ENCODE data around the gene EIPR1.
A peak's percentile ranks its signal among the peaks of the same experiment; 100 is the strongest.

Gene EIPR1

DNA sequence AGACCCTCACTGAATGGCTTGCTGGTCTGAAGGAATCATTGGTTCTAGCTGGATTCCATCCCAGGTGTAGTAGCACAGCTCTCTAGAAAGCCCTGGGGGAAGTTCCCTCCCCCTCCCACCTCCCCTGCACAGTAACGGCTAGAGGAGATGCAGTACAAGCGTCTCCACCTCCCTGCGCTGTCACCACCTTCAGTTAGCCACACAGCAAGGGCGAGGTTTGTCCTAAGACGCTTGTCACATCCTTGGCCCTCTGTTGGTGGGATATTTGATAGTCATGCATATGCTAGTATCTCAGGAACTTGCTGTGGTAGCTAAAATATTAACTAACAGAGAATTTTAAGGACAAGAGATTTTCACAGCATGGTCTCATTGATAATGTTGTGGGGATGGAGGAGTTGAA lies 21.2 kb upstream of the EIPR1 start:
- Histone ChIP-seq H3K4me1 (ENCODE audit: control insufficient read depth, insufficient read depth, low read length) (no peaks in the 10 kb centered on the region), H3K36me3 (ENCODE audit: control insufficient read depth, insufficient read depth, low read length) (peaks cover 3% of the 10 kb centered on the region), H3K4me3 (ENCODE audit: low read length) (no peak overlapping the region), H3K27me3 (ENCODE audit: control insufficient read depth, insufficient read depth, low read length) (no peaks in the 10 kb centered on the region), H3K9me3 (ENCODE audit: control insufficient read depth, low read length) (peaks cover 4% of the 10 kb centered on the region), H3K9ac (ENCODE audit: low read length) (no peak overlapping the region)

DNA sequence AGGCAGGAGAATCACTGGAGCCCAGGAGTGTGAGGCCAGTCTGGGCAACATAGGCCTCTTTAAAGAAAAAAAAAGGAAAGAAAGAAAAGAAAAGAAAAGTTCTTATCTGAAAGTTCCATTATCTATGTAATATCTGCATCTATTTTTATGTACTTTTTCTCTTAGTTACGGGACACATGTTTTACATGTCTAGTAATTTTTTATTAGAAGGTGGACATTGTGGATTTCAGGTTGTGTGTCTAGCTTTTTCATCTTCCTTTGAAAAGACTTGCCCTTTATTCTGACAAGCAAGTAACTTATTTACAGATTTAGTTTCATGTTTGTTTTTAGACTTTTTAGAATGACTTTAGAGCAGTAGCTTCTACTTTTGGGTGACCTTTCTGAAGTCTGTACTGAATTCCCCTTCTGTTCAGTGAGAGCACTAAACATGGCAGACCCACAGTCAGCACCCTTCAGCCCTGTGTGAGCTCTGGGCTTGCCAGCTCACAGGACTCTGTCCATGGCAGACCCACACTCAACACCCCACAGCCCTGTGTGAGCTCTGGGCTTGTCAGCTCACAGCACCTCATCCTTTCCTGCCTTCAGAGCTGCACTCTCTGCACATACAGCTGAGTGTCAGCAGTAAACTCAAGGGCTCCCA lies 19.4 kb upstream of the EIPR1 start:
- Histone ChIP-seq H3K4me3 (ENCODE audit: low read length) (no peak overlapping the region), H3K9me3 (ENCODE audit: control insufficient read depth, low read length) (peaks cover 4% of the 10 kb centered on the region), H3K9ac (ENCODE audit: low read length) (no peak overlapping the region), H3K4me1 (ENCODE audit: control insufficient read depth, insufficient read depth, low read length) (no peaks in the 10 kb centered on the region), H3K36me3 (ENCODE audit: control insufficient read depth, insufficient read depth, low read length) (peaks cover 3% of the 10 kb centered on the region), H3K27me3 (ENCODE audit: control insufficient read depth, insufficient read depth, low read length) (no peaks in the 10 kb centered on the region)

DNA sequence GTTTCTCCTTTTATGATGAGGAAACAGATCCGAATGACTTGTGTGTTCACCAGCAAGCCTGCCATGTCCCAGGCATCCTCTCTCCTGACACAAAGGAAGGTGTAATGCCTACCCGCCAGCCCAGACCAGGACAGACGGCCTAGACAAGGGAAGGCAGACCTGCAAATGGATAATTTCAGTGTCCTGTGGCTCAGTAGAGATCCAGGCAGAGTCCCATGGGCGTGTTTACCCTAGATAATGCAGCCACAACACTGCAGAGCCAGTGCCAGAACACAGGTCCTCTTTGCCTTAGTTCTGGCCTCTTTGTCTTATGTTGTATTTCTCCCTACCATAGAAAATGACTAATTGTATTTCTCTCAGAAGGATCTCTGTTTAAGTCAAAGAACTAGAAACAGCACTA lies 14.6 kb upstream of the EIPR1 start:
- Histone ChIP-seq H3K4me3 (ENCODE audit: low read length) (no peak overlapping the region), H3K9me3 (ENCODE audit: control insufficient read depth, low read length) (peaks cover 4% of the 10 kb centered on the region), H3K27me3 (ENCODE audit: control insufficient read depth, insufficient read depth, low read length) (no peaks in the 10 kb centered on the region), H3K9ac (ENCODE audit: low read length) (no peak overlapping the region), H3K36me3 (ENCODE audit: control insufficient read depth, insufficient read depth, low read length) (peaks cover 6% of the 10 kb centered on the region), H3K4me1 (ENCODE audit: control insufficient read depth, insufficient read depth, low read length) (no peaks in the 10 kb centered on the region)

DNA sequence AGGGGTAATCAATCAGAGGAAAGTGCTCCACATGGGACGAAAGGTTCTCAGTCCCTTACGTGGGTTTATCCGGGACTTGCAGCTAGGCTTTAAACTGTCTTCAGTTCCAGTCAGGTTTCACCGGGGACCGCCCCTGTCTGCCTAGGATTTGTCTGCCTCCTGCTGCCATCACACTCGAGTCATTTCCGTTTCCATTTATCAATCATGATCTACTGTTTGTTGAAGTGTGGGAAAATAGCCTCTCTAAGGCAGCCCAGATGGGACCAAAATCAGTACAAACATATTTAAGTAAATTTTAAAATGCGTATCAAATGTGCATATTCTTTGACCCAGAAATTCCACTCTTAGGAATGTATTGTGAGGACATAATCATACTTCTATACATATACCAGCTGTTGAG lies 12.4 kb upstream of the EIPR1 start:
- H3K36me3 ChIP-seq (ENCODE audit: control insufficient read depth, insufficient read depth, low read length), result peaks cover 6% of the 10 kb centered on the region

DNA sequence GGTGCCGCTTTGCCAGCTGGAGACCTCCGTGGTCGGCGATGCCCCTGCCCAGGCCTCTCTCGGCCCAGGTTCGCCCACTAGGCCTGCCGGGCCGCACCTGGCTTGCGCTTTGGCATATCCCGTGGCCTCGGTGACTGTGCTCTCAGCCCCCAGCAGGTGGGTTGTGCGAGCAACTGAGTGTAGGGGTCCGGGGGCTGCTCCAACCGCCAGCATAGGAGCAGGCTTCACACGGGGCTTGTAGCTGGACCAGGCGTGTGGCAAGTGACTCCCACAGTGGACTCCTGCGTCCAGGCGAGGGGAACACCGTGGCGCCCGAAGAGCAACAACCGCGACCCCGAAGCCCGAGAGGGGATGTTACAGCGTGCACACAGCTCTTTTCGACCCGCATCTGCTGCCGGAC lies 11.6 kb upstream of the EIPR1 start:
- no peaks in the 10 kb centered on the region for H3K9me3 ChIP-seq (ENCODE audit: control insufficient read depth, low read length)
- H3K36me3 ChIP-seq (ENCODE audit: control insufficient read depth, insufficient read depth, low read length), result peaks cover 6% of the 10 kb centered on the region
- no peaks in the 10 kb centered on the region for H3K27me3 ChIP-seq (ENCODE audit: control insufficient read depth, insufficient read depth, low read length)
- H3K4me3 ChIP-seq (ENCODE audit: low read length), result no peak overlapping the region
- no peak overlapping the region for H3K9ac ChIP-seq (ENCODE audit: low read length)
- H3K4me1 ChIP-seq (ENCODE audit: control insufficient read depth, insufficient read depth, low read length), result no peaks in the 10 kb centered on the region

More for the DNA sequence above, 12.4 kb upstream of the EIPR1 start:
- H3K9me3 ChIP-seq (ENCODE audit: control insufficient read depth, low read length), result no peaks in the 10 kb centered on the region
- no peaks in the 10 kb centered on the region for H3K4me1 ChIP-seq (ENCODE audit: control insufficient read depth, insufficient read depth, low read length)
- H3K9ac ChIP-seq (ENCODE audit: low read length), result no peak overlapping the region
- H3K27me3 ChIP-seq (ENCODE audit: control insufficient read depth, insufficient read depth, low read length), result no peaks in the 10 kb centered on the region
- H3K4me3 ChIP-seq (ENCODE audit: low read length), result no peak overlapping the region

DNA sequence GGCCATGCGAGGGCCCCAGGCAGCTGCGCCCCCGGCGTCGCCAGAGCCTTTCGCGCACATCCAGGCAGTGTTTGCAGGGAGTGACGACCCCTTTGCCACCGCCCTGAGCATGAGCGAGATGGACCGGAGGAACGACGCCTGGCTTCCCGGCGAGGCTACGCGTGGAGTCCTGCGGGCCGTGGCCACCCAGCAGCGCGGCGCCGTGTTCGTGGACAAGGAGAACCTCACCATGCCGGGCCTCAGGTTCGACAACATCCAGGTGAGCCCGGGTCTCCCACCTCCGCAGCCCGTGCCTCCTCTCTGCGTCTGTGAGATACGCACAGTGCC lies 10.8 kb upstream of the EIPR1 start:
- Histone ChIP-seq H3K4me1 (ENCODE audit: control insufficient read depth, insufficient read depth, low read length) (no peaks in the 10 kb centered on the region), H3K4me3 (ENCODE audit: low read length) (no peak overlapping the region), H3K9ac (ENCODE audit: low read length) (no peak overlapping the region), H3K36me3 (ENCODE audit: control insufficient read depth, insufficient read depth, low read length) (peaks cover 6% of the 10 kb centered on the region), H3K27me3 (ENCODE audit: control insufficient read depth, insufficient read depth, low read length) (no peaks in the 10 kb centered on the region), H3K9me3 (ENCODE audit: control insufficient read depth, low read length) (no peaks in the 10 kb centered on the region)

DNA sequence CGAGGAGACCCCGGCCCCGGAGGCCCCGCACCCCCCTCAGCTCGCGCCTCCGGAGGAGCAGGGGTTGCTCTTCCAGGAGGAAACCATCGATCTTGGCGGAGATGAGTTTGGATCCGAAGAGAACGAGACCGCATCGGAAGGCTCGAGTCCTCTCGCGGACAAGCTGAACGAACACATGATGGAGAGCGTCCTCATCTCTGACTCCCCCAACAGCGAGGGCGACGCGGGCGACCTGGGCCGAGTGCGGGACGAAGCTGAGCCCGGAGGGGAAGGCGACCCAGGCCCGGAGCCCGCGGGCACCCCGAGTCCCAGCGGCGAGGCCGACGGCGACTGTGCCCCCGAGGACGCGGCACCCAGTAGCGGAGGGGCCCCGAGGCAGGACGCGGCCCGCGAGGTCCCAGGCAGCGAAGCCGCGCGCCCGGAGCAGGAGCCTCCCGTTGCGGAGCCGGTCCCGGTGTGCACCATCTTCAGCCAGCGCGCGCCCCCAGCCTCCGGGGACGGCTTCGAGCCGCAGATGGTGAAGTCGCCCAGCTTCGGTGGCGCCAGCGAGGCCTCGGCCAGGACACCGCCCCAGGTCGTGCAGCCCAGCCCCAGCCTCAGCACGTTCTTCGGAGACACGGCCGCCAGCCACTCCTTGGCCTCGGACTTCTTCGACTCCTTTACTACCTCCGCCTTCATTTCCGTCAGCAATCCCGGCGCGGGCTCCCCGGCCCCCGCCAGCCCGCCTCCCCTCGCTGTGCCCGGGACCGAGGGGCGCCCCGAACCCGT lies 10.2 kb upstream of the EIPR1 start:
- H3K4me3 ChIP-seq (ENCODE audit: low read length), result no peak overlapping the region
- no peaks in the 10 kb centered on the region for H3K9me3 ChIP-seq (ENCODE audit: control insufficient read depth, low read length)
- no peaks in the 10 kb centered on the region for H3K27me3 ChIP-seq (ENCODE audit: control insufficient read depth, insufficient read depth, low read length)
- no peak overlapping the region for H3K9ac ChIP-seq (ENCODE audit: low read length)
- no peaks in the 10 kb centered on the region for H3K4me1 ChIP-seq (ENCODE audit: control insufficient read depth, insufficient read depth, low read length)
- H3K36me3 ChIP-seq (ENCODE audit: control insufficient read depth, insufficient read depth, low read length), result peaks cover 6% of the 10 kb centered on the region

DNA sequence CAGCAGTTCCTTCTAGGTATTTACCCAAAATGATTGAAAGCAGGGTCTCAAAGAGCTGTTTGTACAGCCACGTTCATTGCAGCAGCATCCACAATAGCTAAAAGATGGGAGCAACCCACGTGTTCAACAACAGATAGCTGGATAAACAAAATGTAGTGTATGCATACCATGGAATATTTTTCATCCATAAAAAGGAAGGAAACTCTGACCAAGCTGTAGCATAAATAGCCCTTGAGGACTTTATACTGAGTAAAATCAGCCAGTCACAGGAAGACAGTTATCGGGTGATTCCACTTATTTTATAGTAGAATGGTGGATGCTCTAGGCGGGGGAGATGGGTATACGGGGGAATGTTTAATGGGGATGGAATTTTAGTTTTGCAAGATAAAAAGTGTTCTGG lies 9.4 kb upstream of the EIPR1 start:
- no peaks in the 10 kb centered on the region for H3K4me1 ChIP-seq (ENCODE audit: control insufficient read depth, insufficient read depth, low read length)
- H3K4me3 ChIP-seq (ENCODE audit: low read length), result no peak overlapping the region
- H3K36me3 ChIP-seq (ENCODE audit: control insufficient read depth, insufficient read depth, low read length), result peaks cover 6% of the 10 kb centered on the region
- H3K27me3 ChIP-seq (ENCODE audit: control insufficient read depth, insufficient read depth, low read length), result no peaks in the 10 kb centered on the region
- H3K9ac ChIP-seq (ENCODE audit: low read length), result no peak overlapping the region
- H3K9me3 ChIP-seq (ENCODE audit: control insufficient read depth, low read length), result no peaks in the 10 kb centered on the region

DNA sequence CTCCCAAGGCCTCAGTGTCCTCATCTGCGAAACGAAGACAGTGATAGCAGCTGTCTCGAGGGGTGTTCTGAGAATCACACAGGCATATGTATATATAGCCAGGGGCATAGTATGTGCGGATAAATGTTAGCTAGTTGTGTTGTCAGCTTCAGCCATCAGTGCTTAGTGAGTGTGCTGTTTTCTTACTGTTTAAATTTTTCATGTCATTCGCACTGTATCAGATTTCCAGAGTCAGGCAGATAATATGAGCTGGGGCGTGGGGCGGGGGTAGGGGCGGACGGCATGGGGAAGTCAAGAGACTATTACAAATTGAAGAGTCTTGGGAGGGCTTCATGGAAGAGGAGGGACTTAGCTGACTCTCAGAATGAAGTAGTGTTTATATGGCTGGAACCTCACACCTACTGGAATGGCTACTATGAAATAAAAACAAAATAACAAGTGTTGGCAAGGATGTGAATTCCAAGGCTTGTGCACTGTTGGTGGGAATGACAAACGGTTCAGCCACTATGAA lies 8.9 kb upstream of the EIPR1 start:
- Histone ChIP-seq H3K9me3 (ENCODE audit: control insufficient read depth, low read length) (no peaks in the 10 kb centered on the region), H3K4me3 (ENCODE audit: low read length) (no peak overlapping the region), H3K36me3 (ENCODE audit: control insufficient read depth, insufficient read depth, low read length) (peaks cover 6% of the 10 kb centered on the region), H3K9ac (ENCODE audit: low read length) (no peak overlapping the region), H3K4me1 (ENCODE audit: control insufficient read depth, insufficient read depth, low read length) (no peaks in the 10 kb centered on the region), H3K27me3 (ENCODE audit: control insufficient read depth, insufficient read depth, low read length) (no peaks in the 10 kb centered on the region)

DNA sequence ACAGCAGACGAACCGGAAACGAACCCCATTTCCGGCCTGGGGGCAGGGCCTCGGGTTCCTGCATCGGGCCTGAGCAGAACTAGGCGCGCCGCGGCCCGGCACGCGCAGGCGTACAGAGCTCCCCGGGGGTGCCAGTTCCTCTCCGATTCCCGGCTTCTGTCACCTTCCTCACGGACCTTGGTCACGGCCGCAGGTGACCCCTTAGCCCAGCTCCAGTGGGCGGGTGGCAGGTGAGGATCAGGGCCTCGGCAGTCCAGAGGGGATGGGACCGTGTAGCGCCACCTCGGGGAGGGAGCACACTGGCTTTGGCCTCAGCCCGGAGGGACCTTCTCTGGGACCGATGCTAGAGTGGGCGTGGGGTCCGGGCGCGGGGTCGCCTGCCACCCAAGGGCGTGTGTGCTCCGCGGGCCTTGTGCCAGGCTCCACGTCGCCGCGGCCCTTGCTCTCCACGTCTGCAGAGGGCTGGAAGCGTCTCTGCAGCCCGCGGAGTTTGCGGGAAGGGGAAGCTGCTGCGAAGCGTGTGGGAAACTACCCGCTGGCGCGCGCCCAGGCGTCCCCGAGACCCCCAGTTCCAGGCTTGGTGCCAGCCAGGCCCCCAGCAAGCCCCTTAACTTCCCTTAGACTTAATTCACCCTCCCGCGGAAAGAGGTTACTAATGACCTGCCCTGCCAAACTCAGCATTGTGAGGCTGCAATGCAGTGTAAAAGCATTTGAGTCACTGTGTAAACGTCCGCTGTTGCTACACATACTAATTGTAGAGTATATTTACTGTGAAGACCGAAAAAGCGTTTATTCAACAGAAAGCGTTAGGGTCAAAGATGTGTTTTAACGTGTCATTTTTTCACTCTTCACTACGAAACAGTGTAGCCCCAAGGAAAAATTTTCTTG lies 2.3 kb upstream of the EIPR1 start, which contains the start of gene TRAPPC12:
TSS of gene TRAPPC12 (plus strand) at position 48 of the 888 bp plus-strand sequence. CDS start 7,930 bp downstream, outside the sequence.
- Histone ChIP-seq H3K4me3 (ENCODE audit: low read length) (peak within 1 kb of the TSS; percentile 94), H3K9ac (ENCODE audit: low read length) (peak within 1 kb of the TSS; percentile 93), H3K36me3 (ENCODE audit: control insufficient read depth, insufficient read depth, low read length) (no peaks in the 10 kb centered on the region), H3K27me3 (ENCODE audit: control insufficient read depth, insufficient read depth, low read length) (no peaks in the 10 kb centered on the region), H3K9me3 (ENCODE audit: control insufficient read depth, low read length) (no peaks in the 10 kb centered on the region), H3K4me1 (ENCODE audit: control insufficient read depth, insufficient read depth, low read length) (peaks cover 21% of the 10 kb centered on the region)

DNA sequence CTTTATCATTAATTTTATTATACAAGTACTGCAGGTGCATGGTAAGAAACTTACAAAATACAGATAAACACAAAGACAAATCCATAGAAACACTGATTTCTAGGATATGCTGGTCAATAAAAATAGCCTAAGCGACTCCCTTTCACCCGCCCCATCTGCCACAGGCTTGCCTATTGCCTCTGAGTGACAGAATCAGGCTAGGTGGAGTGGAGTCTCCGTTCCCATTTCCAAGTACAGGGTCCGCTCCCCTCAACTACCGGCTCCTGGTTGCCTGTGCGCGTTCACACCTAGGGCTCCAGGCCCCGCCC lies 1.7 kb upstream of the EIPR1 start:
- Histone ChIP-seq H3K4me1 (ENCODE audit: control insufficient read depth, insufficient read depth, low read length) (peaks cover 21% of the 10 kb centered on the region), H3K9ac (ENCODE audit: low read length) (peak overlapping the region; percentile 93), H3K9me3 (ENCODE audit: control insufficient read depth, low read length) (no peaks in the 10 kb centered on the region), H3K27me3 (ENCODE audit: control insufficient read depth, insufficient read depth, low read length) (no peaks in the 10 kb centered on the region), H3K36me3 (ENCODE audit: control insufficient read depth, insufficient read depth, low read length) (no peaks in the 10 kb centered on the region), H3K4me3 (ENCODE audit: low read length) (peak overlapping the region; percentile 94)

DNA sequence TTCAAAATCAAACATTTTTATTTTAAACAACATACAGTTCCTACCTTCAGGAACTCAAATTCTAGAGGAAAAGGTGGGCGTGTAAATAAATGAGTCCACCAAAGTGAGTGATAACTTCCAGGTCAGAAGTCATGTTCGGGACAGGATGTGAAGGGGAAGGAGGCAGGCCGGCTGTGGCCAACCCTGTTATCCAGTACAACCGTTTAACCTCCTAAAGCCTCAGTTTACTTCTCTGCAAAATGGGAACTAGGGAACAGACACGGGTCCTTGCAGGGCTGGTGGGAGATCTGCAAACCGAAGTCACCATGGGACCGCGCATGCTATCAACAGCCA lies 373 bp downstream of the EIPR1 start:
- H3K4me1 ChIP-seq (ENCODE audit: control insufficient read depth, insufficient read depth, low read length), result peaks cover 21% of the 10 kb centered on the region
- H3K9me3 ChIP-seq (ENCODE audit: control insufficient read depth, low read length), result no peaks in the 10 kb centered on the region
- H3K4me3 ChIP-seq (ENCODE audit: low read length), result peak overlapping the region; percentile 52
- no peaks in the 10 kb centered on the region for H3K27me3 ChIP-seq (ENCODE audit: control insufficient read depth, insufficient read depth, low read length)
- H3K9ac ChIP-seq (ENCODE audit: low read length), result peak overlapping the region; percentile 63
- H3K36me3 ChIP-seq (ENCODE audit: control insufficient read depth, insufficient read depth, low read length), result no peaks in the 10 kb centered on the region

Data from mucosa of stomach (tissue), 1 donor.